T-helper 1 cell treated with Interleukin-12 subunit alpha and Interleukin-12 subunit beta and Interleukin-4 antibody, amounts not matched to agents 30 ng/mL and 1 ng/mL, for 36 hours (primary cell): ENCODE data around the gene LHPP. TPM values are rescaled to one million over a fixed set of nuclear protein-coding genes. Genes with fewer than 3 reads are reported as not detected.

Experiments
- intact Hi-C: fragments of 100-400 bp; cut with micrococcal nuclease; formaldehyde crosslinking; loops from one replicate; pipeline ENCODE4 v1.15.1; 2024
- total RNA-seq: library from RNA; stranded (reverse); gene quantifications from 2 replicates; pipeline ENCODE4 v1.2.3, GENCODE V29; 2022

LHPP gene
- total RNA-seq, 1 donor from 2014 or later = 16.8 TPM

GRCh38 chr10:124518366-124518765 lies 56.7 kb downstream of the LHPP start:
- intact Hi-C loops = no loop called here

GRCh38 chr10:124520558-124521428 lies 59.2 kb downstream of the LHPP start:
- intact Hi-C loops = no loop called here

- intact Hi-C loops = no loop called here
Observed at GRCh38 chr10:124521429-124521871, 59.8 kb downstream of the LHPP start.

DNA sequence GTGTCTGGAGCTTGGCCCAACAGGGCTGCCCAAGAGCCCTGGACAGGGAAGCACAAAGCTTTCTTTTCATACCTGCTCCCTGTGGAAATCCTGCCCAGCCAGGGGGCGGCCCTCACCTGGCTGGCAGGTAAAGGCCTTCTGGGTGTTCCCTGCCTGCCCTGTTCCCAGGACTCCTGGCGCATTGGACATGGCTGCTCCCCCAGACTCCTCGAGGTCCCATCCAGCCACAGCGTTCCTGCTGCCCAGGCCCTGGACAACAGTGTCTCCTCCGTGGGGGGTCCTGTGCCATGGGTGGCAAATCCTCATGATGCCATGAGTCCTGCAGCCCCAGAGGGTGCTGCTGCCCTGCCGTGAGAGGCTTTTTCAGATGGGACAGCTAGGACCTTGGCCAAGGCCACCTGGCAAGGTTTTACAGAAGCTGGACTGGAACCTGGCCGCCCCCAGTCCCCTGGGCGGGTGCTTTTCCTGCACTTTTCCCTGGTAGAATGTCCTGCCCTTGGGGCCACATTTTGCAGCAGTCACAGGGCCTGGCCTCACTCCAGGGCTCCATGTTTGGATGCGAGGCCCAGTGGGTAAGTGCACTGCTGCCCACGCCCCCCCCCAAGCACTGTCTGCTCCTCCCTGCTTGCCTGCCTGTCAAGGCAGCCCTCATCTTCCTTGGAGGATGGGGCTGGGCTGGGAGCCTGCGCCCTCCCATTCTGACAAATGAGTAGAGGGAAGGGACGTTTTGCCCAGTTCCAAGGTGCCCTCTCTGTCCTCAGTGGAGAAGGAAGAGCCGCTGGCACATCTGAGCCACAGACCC lies 60.7 kb downstream of the LHPP start:
- intact Hi-C loops = no loop called here

DNA sequence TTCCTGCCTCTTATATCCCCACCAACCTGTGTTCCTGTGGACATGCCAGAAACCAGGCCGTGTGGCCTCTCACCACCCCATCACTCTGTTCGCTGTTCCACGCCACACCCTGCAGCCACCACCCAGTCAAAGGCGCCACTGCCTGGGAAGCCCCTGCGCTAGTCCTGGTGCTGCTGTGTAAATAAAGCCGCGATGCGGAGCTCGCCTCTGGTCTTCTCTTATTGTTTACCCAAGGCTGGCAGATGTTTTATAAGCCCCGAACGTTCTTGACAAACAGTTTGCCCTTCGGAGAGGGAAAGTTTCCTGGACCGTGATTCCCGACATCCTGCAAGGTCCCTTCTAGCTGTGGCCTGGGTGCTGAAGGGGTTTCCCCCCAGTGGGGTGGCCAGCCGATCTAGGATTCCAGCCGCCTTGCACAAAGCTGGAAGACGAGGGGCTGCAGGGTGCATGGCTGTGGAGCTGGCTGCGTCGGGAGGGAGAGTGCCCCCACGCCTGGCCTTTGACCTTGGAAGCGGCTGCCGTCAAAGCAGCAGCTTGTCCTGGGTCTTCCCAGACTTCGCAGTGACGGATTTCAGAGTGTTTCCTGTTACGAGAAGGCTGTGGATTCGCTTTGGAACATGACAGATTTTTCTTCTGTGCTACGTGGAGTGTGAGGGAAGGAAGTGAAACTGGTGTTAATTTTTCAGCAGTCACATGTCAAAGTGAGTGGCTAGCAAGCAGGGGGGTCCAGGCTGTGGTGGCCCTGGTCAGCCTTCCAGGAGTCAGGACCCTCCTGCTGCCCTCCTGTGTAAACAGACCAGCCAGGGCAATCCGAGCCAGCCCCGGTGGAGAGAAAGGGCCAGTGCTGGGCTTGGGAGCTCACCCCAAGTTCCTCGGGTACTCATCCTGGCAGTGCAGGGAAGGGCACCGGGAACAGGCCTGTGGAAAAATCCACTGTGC lies 61.6 kb downstream of the LHPP start:
- intact Hi-C loops = no loop called here

DNA sequence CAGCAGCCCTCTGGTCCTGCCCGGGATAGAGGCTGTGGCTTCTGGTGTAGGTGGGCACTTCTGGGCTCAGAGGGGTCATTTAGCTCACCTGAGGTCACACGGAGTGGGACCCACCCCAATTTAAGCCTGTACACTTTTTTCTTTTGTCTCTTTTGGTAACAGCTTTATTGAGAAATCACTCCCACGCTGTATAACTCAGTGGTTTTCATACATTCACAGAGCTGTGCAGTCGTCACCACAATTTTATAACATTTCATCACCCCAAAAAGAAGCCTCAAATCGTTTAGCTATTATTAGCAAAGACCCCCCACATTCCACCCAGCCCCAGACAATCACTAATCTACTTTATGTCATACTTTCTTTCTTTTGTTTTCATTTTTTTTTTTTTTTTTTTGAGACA lies 62.3 kb downstream of the LHPP start:
- intact Hi-C loops = no loop called here

GRCh38 chr10:124524991-124525653 lies 63.5 kb downstream of the LHPP start:
- intact Hi-C loops = no loop called here

GRCh38 chr10:124525751-124526600 lies 64.4 kb downstream of the LHPP start:
- intact Hi-C loops = no loop called here

DNA sequence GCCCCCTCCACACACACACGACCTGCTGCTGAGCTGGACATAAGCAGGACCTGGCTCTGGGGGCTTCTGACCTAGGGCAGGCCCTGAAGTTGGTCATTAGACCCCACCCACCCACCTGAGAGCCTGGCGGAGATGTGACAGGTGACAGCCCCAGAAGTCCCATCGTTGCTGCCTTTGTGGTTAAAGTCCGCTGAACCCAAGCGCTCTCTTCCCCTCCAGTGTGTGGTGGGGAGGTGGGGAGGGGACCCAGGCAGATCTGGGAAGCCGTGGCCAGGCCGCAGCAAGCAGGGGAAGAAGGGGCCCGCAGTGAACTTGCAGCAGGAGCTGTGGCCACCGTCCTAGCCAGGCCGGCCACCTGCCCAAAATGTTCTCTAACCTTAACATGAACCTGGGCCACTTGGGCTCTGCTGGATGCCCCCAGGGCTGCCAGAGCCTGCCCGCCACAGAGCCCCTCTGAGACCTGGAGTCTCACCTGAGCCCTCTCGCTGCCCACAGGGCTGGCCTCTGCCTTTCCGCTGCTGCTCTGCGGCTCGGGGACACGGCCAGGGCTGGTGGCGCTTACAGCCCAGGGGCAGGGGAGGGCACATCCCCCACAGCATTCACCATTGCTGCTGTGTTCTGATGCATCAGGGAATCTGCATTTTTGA lies 65.1 kb downstream of the LHPP start:
- intact Hi-C loops = no loop called here

DNA sequence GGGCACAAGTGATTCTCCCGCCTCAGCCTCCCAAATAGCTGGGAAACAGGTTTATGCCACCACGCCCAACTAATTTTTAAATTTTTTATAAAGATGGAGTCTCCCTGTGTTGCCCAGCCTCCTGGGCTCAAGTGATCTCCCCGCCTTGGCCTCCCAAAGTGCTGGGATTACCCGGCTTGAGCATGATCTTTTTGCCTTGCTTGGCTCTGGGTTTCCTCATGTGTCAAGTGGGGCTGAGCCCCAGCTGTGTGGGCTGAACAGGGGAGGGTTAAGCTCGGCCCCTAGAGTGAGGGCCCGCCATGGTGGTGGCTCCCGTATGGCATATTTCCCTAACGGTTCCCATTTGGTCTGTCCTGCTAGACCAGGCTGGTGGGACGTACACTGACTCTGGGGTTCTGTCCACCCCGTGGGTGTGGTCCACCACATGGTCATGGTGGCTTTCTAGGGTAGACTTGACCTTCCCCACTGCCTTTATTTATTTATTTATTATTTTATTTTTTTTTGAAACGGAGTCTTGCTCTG lies 66.3 kb downstream of the LHPP start:
- intact Hi-C loops = no loop called here

- intact Hi-C loops = loop anchor here (1.0 to 5.0 kb wide), 8 partner anchors 11 to 387 kb away; partner anchors contain the start of genes ABRAXAS2 and EEF1AKMT2
Observed at GRCh38 chr10:124529661-124530214, 68.1 kb downstream of the LHPP start.

- intact Hi-C loops = loop anchor here (1.0 to 5.0 kb wide), 8 partner anchors 10 to 386 kb away; partner anchors contain the start of genes ABRAXAS2 and EEF1AKMT2
Observed at GRCh38 chr10:124530215-124530665, 68.6 kb downstream of the LHPP start.

DNA sequence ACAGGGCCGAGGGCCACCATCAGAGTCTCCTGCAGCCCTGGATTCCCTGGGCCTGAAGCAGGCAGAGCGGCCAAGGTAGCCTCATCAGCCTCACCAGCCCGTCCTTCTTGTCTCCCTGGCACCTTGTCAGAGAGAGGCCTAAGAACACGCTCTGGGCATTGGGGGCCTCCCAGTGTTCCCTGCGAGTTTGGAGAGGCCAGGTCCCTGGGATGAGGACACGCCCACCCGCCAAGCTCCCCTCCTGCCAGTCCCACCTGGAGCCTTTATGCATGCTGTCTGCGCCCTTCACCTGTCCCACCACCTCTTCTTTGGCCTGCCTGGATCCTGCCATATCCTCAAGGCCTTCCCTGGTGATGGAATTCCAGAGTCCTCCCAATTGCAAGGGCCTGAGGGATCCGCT lies 69.2 kb downstream of the LHPP start:
- intact Hi-C loops = loop anchor here (1.0 to 5.0 kb wide), 8 partner anchors 9 to 385 kb away; partner anchors contain the start of genes ABRAXAS2 and EEF1AKMT2

GRCh38 chr10:124532106-124532641 lies 70.6 kb downstream of the LHPP start:
- intact Hi-C loops = loop anchor here (5.0 kb wide), 1 partner anchor 95 kb away; no protein-coding TSS in a partner anchor

DNA sequence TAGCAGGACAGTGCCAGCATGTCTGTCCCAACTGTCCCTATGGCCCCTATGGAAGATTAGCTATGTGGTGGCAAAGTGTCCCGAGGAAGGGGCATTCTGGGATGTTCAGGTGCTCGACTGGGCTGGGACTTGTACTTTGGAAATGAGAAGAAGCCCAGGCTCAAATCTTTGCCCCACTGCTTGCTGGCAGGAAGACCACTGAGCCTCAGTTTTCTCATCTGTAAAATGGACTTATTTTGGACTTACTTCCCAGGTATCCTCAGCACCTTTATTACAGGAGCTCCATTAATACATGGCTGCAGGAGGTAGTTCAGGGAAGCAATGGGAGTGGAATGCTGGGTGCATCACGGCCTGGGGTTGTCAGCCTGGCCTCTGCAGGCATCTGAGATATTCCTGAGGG lies 71.2 kb downstream of the LHPP start:
- intact Hi-C loops = loop anchor here (5.0 kb wide), 1 partner anchor 95 kb away; no protein-coding TSS in a partner anchor

- intact Hi-C loops = loop anchor here (5.0 kb wide), 1 partner anchor 94 kb away; no protein-coding TSS in a partner anchor
Observed at GRCh38 chr10:124533266-124533665, 71.6 kb downstream of the LHPP start.

GRCh38 chr10:124534231-124534798 lies 72.7 kb downstream of the LHPP start:
- intact Hi-C loops = loop anchor here (5.0 kb wide), 1 partner anchor 93 kb away; no protein-coding TSS in a partner anchor
